ENCODE results near the gene CHST14.

The CHST14 gene

DNA sequence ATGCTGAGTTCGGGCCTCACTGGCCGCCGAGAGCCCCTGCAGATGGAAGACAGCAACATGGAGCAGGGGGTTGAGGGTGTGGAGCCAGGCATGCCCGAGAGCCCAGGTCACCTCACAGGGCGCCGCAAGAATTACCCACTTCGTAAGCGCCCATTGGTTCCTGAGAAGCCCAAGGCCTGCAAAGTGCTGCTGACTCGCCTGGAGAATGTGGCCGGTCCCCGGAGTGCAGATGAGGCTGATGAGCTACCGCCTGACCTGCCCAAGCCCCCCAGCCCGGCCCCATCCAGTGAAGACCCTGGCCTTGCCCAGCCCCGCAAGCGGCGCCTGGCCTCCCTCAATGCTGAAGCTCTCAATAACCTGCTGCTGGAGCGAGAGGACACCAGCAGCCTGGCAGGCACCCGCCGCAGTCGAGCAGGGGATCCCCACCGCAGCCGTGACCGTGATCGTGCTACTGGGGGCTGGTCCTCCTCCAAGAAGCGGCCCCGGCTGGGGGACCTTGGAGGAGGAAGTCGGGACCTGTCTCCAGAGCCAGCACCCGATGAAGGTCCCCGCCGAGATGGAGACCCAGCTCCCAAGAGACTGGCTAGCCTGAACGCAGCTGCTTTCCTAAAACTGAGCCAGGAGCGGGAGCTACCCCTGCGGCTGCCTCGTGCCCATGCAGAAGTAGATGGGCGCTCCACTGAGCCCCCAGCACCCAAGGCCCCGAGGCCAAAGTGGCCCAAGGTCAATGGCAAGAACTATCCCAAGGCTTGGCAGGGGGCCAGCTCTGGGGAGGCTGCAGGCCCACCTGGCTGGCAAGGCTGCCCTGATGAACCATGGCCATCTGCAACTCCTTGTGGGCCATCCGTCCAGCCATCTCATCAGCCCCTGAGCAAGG lies 12.1 kb upstream of the CHST14 start:
- TF ChIP-seq, protein P1, sequence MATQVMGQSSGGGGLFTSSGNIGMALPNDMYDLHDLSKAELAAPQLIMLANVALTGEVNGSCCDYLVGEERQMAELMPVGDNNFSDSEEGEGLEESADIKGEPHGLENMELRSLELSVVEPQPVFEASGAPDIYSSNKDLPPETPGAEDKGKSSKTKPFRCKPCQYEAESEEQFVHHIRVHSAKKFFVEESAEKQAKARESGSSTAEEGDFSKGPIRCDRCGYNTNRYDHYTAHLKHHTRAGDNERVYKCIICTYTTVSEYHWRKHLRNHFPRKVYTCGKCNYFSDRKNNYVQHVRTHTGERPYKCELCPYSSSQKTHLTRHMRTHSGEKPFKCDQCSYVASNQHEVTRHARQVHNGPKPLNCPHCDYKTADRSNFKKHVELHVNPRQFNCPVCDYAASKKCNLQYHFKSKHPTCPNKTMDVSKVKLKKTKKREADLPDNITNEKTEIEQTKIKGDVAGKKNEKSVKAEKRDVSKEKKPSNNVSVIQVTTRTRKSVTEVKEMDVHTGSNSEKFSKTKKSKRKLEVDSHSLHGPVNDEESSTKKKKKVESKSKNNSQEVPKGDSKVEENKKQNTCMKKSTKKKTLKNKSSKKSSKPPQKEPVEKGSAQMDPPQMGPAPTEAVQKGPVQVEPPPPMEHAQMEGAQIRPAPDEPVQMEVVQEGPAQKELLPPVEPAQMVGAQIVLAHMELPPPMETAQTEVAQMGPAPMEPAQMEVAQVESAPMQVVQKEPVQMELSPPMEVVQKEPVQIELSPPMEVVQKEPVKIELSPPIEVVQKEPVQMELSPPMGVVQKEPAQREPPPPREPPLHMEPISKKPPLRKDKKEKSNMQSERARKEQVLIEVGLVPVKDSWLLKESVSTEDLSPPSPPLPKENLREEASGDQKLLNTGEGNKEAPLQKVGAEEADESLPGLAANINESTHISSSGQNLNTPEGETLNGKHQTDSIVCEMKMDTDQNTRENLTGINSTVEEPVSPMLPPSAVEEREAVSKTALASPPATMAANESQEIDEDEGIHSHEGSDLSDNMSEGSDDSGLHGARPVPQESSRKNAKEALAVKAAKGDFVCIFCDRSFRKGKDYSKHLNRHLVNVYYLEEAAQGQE (IDR thresholded peaks at IDR 0.05; ENCODE audit: insufficient read depth in 1 of 2, low read depth in 2 of 2, low read length in 2 of 2): no peak
- TF ChIP-seq POLR2AphosphoS5 (IDR thresholded peaks at IDR 0.05; ENCODE audit: low read depth, low read length): no peak
- TF ChIP-seq TAF1 (IDR thresholded peaks at IDR 0.05; ENCODE audit: borderline replicate concordance, insufficient read depth, low read length): no peak
- TF ChIP-seq FOXP2 (optimal IDR thresholded peaks at IDR 0.05; ENCODE audit: borderline replicate concordance, extremely low read depth, extremely low read length, insufficient read depth): no peak
- no peak for TF ChIP-seq SIN3A (IDR thresholded peaks at IDR 0.05; ENCODE audit: borderline replicate concordance, insufficient read depth, low read length)

- no peak for TF ChIP-seq FOXP2 (optimal IDR thresholded peaks at IDR 0.05; ENCODE audit: borderline replicate concordance, extremely low read depth, extremely low read length, insufficient read depth)
- TF ChIP-seq, protein P1 (IDR thresholded peaks at IDR 0.05; ENCODE audit: insufficient read depth in 1 of 2, low read depth in 2 of 2, low read length in 2 of 2): no peak
- TF ChIP-seq SIN3A (IDR thresholded peaks at IDR 0.05; ENCODE audit: borderline replicate concordance, insufficient read depth, low read length): no peak
- no peak for TF ChIP-seq TAF1 (IDR thresholded peaks at IDR 0.05; ENCODE audit: borderline replicate concordance, insufficient read depth, low read length)
- TF ChIP-seq POLR2AphosphoS5 (IDR thresholded peaks at IDR 0.05; ENCODE audit: low read depth, low read length): no peak
Observed at GRCh38 chr15:40459391-40460015, 11.3 kb upstream of the CHST14 start.

GRCh38 chr15:40460404-40460803 lies 10.4 kb upstream of the CHST14 start:
- no peak for TF ChIP-seq SIN3A (IDR thresholded peaks at IDR 0.05; ENCODE audit: borderline replicate concordance, insufficient read depth, low read length)
- TF ChIP-seq POLR2AphosphoS5 (IDR thresholded peaks at IDR 0.05; ENCODE audit: low read depth, low read length): no peak
- TF ChIP-seq, protein P1 (IDR thresholded peaks at IDR 0.05; ENCODE audit: insufficient read depth in 1 of 2, low read depth in 2 of 2, low read length in 2 of 2): no peak
- TF ChIP-seq FOXP2 (optimal IDR thresholded peaks at IDR 0.05; ENCODE audit: borderline replicate concordance, extremely low read depth, extremely low read length, insufficient read depth): no peak
- no peak for TF ChIP-seq TAF1 (IDR thresholded peaks at IDR 0.05; ENCODE audit: borderline replicate concordance, insufficient read depth, low read length)

GRCh38 chr15:40461958-40462357 lies 8.8 kb upstream of the CHST14 start:
- TF ChIP-seq TAF1 (IDR thresholded peaks at IDR 0.05; ENCODE audit: borderline replicate concordance, insufficient read depth, low read length) (no peak), SIN3A (IDR thresholded peaks at IDR 0.05; ENCODE audit: borderline replicate concordance, insufficient read depth, low read length) (no peak), FOXP2 (optimal IDR thresholded peaks at IDR 0.05; ENCODE audit: borderline replicate concordance, extremely low read depth, extremely low read length, insufficient read depth) (no peak), POLR2AphosphoS5 (IDR thresholded peaks at IDR 0.05; ENCODE audit: low read depth, low read length) (no peak)

- TF ChIP-seq POLR2AphosphoS5 (IDR thresholded peaks at IDR 0.05; ENCODE audit: low read depth, low read length): no peak
- TF ChIP-seq, protein P1 (IDR thresholded peaks at IDR 0.05; ENCODE audit: insufficient read depth in 1 of 2, low read depth in 2 of 2, low read length in 2 of 2): no peak
- no peak for TF ChIP-seq SIN3A (IDR thresholded peaks at IDR 0.05; ENCODE audit: borderline replicate concordance, insufficient read depth, low read length)
- TF ChIP-seq FOXP2 (optimal IDR thresholded peaks at IDR 0.05; ENCODE audit: borderline replicate concordance, extremely low read depth, extremely low read length, insufficient read depth): no peak
- TF ChIP-seq TAF1 (IDR thresholded peaks at IDR 0.05; ENCODE audit: borderline replicate concordance, insufficient read depth, low read length): no peak
Observed at GRCh38 chr15:40463279-40463678, 7.5 kb upstream of the CHST14 start.
